Activated B cell treated with CpG ODN at 0.5 μM for 24 hours (primary cell): ENCODE data around the gene NUP205. TPM values are rescaled to one million over a fixed set of nuclear protein-coding genes. Genes with fewer than 3 reads are reported as not detected.

ENCODE experiments used
- ATAC-seq: fragments of 200-7000 bp; cut with Tn5 transposase; one replicate; pipeline ENCODE4 v1.10.0; 2021; ENCODE audit warnings: low read depth, mild to moderate bottlenecking, moderate library complexity
- CTCF ChIA-PET: fragments of 350-600 bp; sonication (Branson Sonifier 250); formaldehyde crosslinking; loops from one replicate; lab custom pipeline; 2021; ENCODE audit warnings: antibody characterized with exemption; lab: Charles Lee
- POLR2A ChIA-PET: fragments of 350-600 bp; sonication (Branson Sonifier 250); formaldehyde crosslinking; loops from one replicate; lab custom pipeline; 2021; ENCODE audit warnings: antibody characterized with exemption; lab: Charles Lee
- DNase-seq: peaks from one replicate; pipeline ENCODE4 v3.0.0; 2022
- H3K27ac Mint-ChIP-seq: one replicate; pipeline ENCODE4 v1.8.0; 2020; ENCODE audit warnings: mixed read lengths
- H3K27me3 Mint-ChIP-seq: one replicate; pipeline ENCODE4 v1.8.0; 2021; ENCODE audit warnings: mixed read lengths
- H3K36me3 Mint-ChIP-seq: one replicate; pipeline ENCODE4 v1.8.0; 2021; ENCODE audit warnings: low read depth, mixed read lengths
- H3K4me1 Mint-ChIP-seq: one replicate; pipeline ENCODE4 v1.8.0; 2021; ENCODE audit warnings: mixed read lengths
- H3K4me3 Mint-ChIP-seq: one replicate; pipeline ENCODE4 v1.8.0; 2020; ENCODE audit warnings: mild to moderate bottlenecking, mixed read lengths
- H3K9me3 Mint-ChIP-seq: one replicate; pipeline ENCODE4 v1.8.0; 2020; ENCODE audit warnings: mixed read lengths
- CTCF ChIP-seq: fragments of 200-600 bp; IDR thresholded peaks from one replicate; pipeline ENCODE4 v1.8.0; 2022; ENCODE audit warnings: antibody characterized with exemption, mild to moderate bottlenecking
- intact Hi-C: fragments of 100-400 bp; cut with micrococcal nuclease; formaldehyde crosslinking; loops from one replicate; pipeline ENCODE4 v1.15.1; 2024
- total RNA-seq: library from RNA; stranded (reverse); gene quantifications from 2 replicates; pipeline ENCODE4 v1.2.3, GENCODE V29; 2022

Gene NUP205
- total RNA-seq, 1 donor from 2014 or later, result 84.1 TPM

- Mint-ChIP-seq H3K4me3 (no peak overlapping the region), H3K27ac (no peak overlapping the region), H3K9me3 (peaks cover 3% of the 10 kb centered on the region), H3K27me3 (no peaks in the 10 kb centered on the region), H3K36me3 (no peaks in the 10 kb centered on the region), H3K4me1 (no peaks in the 10 kb centered on the region)
- POLR2A ChIA-PET, result no interaction called here
- no peak for ATAC-seq
- no peak for TF ChIP-seq CTCF
- CTCF ChIA-PET, result no interaction called here
- no peak for DNase-seq
- intact Hi-C loops, result no loop called here
Measured at GRCh38 chr7:135519233-135519688, 38.5 kb upstream of the NUP205 start.

GRCh38 chr7:135519871-135520270, 37.8 kb upstream of the NUP205 start:
- Mint-ChIP-seq H3K4me3 (no peak overlapping the region), H3K9me3 (peaks cover 3% of the 10 kb centered on the region), H3K36me3 (no peaks in the 10 kb centered on the region), H3K27me3 (no peaks in the 10 kb centered on the region), H3K4me1 (no peaks in the 10 kb centered on the region), H3K27ac (no peak overlapping the region)
- TF ChIP-seq CTCF, result no peak
- no peak for ATAC-seq
- intact Hi-C loops, result no loop called here
- ChIA-PET POLR2A (no interaction called here), CTCF (no interaction called here)
- no peak for DNase-seq

- ChIA-PET POLR2A (no interaction called here), CTCF (no interaction called here)
- DNase-seq (no peak), ATAC-seq (no peak)
- intact Hi-C loops, result no loop called here
- no peaks in the 10 kb centered on the region for H3K36me3 Mint-ChIP-seq
- H3K9me3 Mint-ChIP-seq, result peaks cover 3% of the 10 kb centered on the region
- no peak overlapping the region for H3K27ac Mint-ChIP-seq
- TF ChIP-seq CTCF, result no peak
- H3K4me3 Mint-ChIP-seq, result no peak overlapping the region
- H3K4me1 Mint-ChIP-seq, result no peaks in the 10 kb centered on the region
- H3K27me3 Mint-ChIP-seq, result peaks cover 2% of the 10 kb centered on the region
Measured at GRCh38 chr7:135522509-135522908, 35.2 kb upstream of the NUP205 start.

- Mint-ChIP-seq H3K36me3 (no peaks in the 10 kb centered on the region), H3K4me1 (no peaks in the 10 kb centered on the region), H3K9me3 (peaks cover 3% of the 10 kb centered on the region), H3K27ac (no peak overlapping the region), H3K27me3 (peaks cover 2% of the 10 kb centered on the region), H3K4me3 (no peak overlapping the region)
- intact Hi-C loops, result no loop called here
- no peak for DNase-seq
- ATAC-seq, result no peak
- ChIA-PET CTCF (interaction anchor here (0.9 kb wide), 1 partner anchor 39 kb away, joined by 4 read pairs; no protein-coding TSS in a partner anchor), POLR2A (no interaction called here)
- no peak for TF ChIP-seq CTCF
Measured at GRCh38 chr7:135523146-135523545, 34.6 kb upstream of the NUP205 start.

GRCh38 chr7:135525426-135525825, 32.3 kb upstream of the NUP205 start:
- intact Hi-C loops, result no loop called here
- no peaks in the 10 kb centered on the region for H3K36me3 Mint-ChIP-seq
- H3K27me3 Mint-ChIP-seq, result peaks cover 2% of the 10 kb centered on the region
- ChIA-PET CTCF (no interaction called here), POLR2A (no interaction called here)
- no peak for TF ChIP-seq CTCF
- H3K9me3 Mint-ChIP-seq, result peaks cover 3% of the 10 kb centered on the region
- ATAC-seq (no peak), DNase-seq (no peak)
- H3K4me3 Mint-ChIP-seq, result no peak overlapping the region
- H3K4me1 Mint-ChIP-seq, result no peaks in the 10 kb centered on the region
- H3K27ac Mint-ChIP-seq, result no peak overlapping the region
